GM19240 (cell line): Measurements from ENCODE around the gene TRAF2.

Experiments used
- DNase-seq: peaks from one replicate; pipeline ENCODE4 v3.0.0; 2011; ENCODE audit warnings: low spot score; ENCODE audit not compliant: insufficient read length

Gene TRAF2

DNA sequence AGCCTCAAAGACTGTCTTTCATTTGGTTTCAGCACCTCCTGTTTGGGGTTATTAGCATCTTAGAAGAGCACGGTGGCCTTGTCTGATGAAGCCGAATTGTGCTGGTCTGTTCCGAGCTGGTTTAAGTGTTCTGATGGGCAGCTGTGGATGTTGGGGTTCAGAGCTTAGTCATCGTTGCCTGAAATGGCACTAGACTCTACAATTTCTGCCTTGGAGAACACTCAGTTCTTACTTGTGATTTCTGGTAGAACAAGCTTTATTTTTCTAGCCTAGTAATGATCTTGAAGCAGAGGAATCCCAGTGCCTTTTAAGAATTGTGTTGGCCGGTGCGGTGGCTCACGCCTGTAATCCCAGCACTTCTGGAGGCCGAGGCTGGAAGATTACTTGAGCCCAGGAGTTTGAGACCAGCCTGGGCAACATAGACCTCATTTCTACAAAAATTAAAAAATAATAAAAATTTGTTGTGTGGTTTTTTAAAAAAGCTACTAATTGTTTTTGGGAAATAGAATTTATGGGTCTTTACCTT is 50.4 kb downstream of the TRAF2 start:
- no peak for DNase-seq

DNA sequence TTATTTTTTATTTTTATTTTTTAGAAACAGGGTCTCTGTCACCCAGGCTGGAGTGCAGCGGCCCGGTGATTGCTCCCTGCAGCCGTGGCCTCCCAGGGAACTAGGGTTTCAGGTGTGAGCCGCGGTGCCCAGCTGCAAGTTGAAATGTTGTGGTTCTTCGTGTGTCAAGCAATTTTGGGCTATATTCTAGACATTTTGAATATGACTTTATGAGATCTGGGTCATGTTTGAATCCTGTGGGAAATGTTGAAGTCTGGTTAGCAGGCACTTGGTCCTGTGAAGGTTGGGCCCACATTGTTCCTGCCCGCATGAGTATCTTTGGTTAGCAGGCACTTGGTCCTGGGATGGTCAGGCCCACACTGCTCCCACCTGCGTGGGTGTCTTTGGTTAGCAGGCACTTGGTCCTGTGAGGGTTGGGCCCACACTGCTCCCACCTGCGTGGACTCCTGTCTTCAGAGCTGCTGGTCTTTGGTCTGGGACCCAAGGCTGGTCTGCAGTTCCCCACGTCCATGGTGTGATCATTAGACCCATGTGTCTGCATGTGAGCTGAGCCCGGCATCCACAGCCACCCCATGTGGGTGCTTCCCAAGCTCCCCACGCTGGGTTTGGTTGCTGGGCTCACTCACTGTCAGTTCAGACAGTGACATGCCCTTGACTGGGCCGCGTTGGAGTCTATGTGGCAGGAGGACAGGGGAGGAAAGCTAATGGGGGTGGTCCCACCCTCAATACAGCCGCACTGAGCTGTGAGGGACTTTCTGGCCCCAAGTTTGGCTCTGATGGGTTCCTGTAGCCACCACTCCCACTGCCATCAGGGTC is 51.1 kb downstream of the TRAF2 start:
- no peak for DNase-seq

DNA sequence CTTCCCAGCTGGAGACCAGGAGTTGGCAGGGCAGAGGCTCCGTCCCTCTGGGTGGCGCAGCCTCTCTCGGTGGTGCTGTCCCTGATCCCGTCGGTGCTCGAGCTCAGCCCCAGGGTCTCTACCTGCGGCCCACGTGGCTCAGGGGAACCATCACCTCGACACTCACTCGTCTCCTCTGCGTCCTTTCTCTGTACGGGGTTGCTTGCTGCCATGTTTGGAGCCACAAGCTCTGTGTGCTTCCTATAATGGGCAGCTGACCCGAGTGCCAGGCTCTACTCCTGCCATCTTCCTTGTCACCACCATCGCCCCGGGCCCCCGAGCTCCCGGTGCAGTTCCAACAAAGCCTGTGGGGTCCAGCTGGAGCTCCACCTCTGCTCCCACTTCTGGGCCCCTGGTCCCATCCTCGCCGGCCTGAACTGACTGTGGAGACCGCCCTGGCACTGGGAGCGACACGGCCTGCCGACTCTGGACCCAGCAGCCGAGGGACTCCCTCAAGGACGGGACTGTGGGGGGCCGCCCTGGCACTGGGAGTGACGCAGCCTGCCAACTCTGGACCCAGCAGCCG is 53.2 kb downstream of the TRAF2 start:
- no peak for DNase-seq

GRCh38 chr9:136939996-136940525 is 53.7 kb downstream of the TRAF2 start:
- no peak for DNase-seq

- no peak for DNase-seq
Observed at GRCh38 chr9:136940526-136941230, 54.4 kb downstream of the TRAF2 start.

DNA sequence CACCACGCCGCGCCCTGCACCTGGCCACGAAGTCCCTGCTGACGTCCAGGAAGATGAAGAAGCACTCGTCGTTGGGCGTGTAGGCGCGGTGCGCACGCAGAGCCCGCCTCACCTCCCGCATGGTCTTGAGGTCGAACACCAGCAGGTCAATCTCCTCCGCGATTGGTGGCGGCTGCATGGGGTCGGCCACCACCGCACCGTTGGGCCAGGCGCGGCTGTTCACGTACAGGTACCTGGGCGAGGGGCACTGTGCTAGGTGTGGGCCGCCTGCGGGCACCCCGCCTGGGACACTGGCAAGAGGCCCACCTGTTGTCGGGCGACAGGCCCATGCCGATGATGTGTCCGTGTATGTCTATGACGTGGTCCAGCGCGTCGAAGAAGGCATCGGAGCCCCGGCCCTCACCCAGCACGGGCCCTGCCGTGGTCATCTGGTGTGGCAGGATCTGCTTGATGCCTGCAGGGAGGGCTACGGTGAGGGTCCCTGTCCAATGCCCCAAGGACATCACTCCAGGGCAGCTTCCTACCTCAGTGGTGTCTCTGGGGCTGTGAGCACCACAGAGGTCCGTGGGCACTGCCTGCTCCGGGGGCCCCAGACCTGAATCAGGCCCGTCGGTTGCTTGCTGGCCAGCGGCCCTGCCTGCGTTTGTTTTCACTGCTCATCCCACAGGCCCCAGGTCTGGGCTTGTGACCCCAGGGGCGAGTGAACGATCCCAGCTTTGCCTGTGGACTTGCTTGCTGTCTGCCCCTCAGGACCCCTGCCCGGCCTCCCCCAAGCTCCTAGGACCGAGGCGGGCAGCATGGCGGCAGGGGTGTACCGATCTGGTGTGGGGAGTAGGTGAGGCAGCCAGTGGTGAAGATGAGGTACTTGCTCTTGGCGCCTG is 55.2 kb downstream of the TRAF2 start:
- DNase-seq = no peak

GRCh38 chr9:136942112-136942880 is 56.0 kb downstream of the TRAF2 start:
- no peak for DNase-seq

DNA sequence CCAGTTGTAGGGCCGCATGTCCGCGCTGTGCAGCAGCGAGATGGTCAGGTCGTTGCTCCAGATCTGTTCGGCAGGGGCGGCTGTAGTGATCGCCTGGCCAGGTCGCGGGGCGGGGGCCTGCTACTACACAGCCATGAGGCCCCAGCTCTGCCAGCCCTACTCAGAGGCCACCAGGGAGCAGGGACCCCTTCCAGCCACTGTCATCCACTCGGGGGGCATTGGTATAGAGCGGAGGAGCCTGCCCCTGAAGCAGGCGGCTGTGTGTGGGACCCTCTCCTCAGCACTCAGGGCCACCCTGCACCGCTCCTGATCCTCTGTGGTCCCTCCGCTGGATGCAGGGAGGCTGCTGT is 56.5 kb downstream of the TRAF2 start:
- no peak for DNase-seq

- peak; percentile 60 for DNase-seq
Observed at GRCh38 chr9:136943291-136944211, 57.2 kb downstream of the TRAF2 start.

DNA sequence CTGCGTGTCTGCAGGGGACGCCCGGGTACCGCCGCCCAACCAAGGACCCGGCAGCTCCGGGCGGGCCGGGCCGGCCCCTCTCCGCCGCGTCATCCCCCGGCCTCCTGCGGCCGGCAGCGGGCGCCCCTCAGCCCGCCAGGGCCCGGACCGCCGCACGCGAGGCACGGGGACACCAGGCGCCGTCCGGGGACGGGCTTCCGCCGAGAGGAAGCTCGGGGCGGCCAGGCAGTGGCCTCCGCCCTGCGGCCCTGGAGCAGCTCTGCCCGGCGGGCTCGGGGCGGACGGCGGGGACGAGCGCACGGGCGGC is 57.8 kb downstream of the TRAF2 start:
- DNase-seq = peak; percentile 65

DNA sequence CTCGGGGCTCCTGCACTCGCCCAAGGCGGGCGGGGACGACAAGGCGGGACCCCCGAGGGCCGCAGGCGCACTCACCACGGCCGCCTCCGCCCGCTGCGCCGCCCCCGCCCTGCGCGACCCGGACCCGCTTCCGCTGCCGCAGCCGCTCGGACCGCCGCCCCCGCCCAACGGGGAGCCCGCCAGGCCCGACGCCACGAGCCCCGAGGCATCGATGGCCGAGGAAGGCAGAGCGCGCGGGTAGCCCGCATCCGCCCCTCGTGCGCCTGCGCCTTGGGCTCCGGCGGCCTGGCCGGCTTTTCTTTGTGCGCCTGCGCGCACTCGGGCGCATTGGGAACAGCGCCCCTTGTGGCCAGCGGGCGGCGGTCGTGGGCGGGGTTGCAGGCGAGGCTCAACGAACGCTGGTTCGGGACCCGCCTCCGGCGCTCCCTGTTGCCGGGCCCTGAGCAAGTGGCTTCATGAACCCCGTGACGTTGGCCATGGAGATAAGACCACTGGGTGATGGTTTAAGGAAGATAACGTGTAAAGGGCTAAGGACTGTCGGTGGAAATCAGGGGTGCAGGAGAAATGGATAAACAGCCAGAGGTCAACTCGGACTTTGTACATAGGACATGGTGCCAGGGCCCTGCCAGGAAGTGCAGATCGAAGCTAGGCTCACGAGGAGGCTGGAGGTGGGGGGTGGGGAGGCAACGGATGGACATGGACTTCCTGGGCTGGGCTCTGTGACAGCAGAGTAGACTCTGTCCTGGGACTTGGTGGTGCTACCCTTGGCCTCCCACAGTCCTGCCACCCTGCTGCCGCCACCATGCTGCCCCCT is 58.4 kb downstream of the TRAF2 start, which contains the start of the genes C8G and FBXW5:
C8G (plus strand) TSS at position 725 of the 814 bp plus-strand sequence; CDS start at position 803, 78 bp downstream.
FBXW5 (minus strand) TSS at position 220 of the 814 bp plus-strand sequence. CDS start 655 bp downstream, outside the sequence.
- peak; percentile 96 for DNase-seq

GRCh38 chr9:136945333-136946227 is 59.3 kb downstream of the TRAF2 start:
- no peak for DNase-seq

DNA sequence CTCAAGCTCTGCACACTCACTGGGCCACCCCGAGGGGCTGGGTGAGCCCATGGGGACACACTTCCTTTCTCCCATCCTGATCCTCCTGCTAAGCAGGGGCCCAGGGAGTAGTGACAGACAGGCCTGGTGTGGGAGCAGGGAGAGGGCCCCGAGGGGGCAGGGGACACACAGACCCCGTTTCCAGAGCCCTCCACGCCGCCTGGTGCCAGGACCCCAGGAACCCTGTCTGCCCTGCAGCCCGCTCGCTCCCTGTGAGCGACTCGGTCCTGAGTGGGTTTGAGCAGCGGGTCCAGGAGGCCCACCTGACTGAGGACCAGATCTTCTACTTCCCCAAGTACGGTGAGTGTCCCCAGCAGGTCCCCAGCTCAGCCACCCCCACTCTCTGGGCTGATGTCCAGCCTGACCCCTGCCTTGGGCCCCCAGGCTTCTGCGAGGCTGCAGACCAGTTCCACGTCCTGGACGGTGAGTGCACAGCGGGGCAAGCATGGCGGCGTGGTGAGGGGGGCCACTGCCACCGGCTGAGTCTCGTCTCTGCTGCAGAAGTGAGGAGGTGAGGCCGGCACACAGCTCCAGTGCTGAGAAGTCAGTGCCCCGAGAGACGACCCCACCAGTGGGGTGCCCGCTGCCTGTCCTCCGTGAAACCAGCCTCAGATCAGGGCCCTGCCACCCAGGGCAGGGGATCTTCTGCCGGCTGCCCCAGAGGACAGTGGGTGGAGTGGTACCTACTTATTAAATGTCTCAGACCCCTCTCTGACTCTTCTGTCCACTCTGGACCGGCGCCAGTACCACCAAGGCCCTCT is 60.1 kb downstream of the TRAF2 start:
- DNase-seq = no peak

- no peak for DNase-seq
Observed at GRCh38 chr9:136947028-136947891, 60.9 kb downstream of the TRAF2 start.

DNA sequence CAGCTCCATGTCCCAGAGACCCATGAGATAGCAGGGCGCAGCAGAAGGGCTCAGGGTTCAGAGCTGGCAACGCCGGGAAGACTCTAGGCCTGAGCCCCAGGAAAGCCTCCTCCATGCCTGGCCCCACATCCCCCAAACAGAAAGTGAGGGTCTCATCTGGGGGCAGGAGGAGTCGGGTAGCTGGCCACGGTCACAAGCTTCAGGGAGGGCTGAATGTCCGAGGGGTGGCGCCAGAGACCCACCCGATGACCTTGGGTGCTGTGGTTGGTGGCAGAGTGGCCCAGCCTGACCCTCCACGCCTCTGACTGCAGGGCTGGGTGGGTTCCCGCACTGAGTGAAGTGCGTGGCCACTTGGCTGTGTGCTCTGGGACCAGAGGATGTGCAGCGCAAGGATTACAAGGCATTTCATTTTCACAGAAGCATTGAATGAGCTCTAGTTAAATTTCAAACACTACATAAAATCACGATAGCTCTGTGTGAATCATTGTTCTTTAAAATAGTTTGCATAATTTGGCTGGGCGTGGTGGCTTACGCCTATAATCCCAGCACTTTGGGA is 61.7 kb downstream of the TRAF2 start:
- DNase-seq = no peak
